ENCODE measurements around the gene KCNQ5.

The KCNQ5 gene

DNA sequence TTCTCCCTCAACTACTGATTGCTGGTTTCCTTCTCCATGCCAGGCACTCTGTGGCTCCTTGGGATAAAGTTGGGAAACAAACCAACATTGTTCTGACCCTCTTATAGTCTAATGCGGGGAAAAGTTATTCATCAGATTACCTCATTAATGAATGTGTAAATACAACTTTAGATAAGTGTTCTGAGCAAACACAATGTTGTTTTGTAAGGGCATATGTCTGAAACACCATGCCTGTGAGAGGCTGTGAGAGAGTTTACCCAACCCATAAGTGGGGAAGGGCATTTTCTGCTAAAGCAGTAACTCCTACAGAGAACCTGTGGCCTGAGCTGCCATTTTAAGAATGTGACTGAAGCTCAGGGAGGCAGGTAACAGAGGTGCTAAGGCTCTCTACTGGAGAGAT is 319.9 kb downstream of the KCNQ5 start:
- Histone ChIP-seq H3K9me3 (no peaks in the 10 kb centered on the region), H3K4me1 (no peaks in the 10 kb centered on the region), H3K27me3 (no peaks in the 10 kb centered on the region), H3K9ac (no peak overlapping the region), H3K4me2 (no peak overlapping the region), H3K4me3 (no peak overlapping the region), H4K20me1 (peaks cover 18% of the 10 kb centered on the region), H3K36me3 (0 out of 2 replicates have a peak, but pooled peaks cover 8% of the 10 kb centered on the region), H3K27ac (no peak overlapping the region)
- TF ChIP-seq Cebpa-rat (IDR thresholded peaks at IDR 0.05), result no peak

GRCh38 chr6:72943699-72944098 is 321.8 kb downstream of the KCNQ5 start:
- H3K4me3 ChIP-seq, result no peak overlapping the region
- no peaks in the 10 kb centered on the region for H3K27me3 ChIP-seq
- no peak overlapping the region for H3K4me2 ChIP-seq
- no peaks in the 10 kb centered on the region for H3K4me1 ChIP-seq
- no peak for TF ChIP-seq Cebpa-rat (IDR thresholded peaks at IDR 0.05)
- H3K36me3 ChIP-seq, result 0 out of 2 replicates have a peak, but pooled peaks cover 8% of the 10 kb centered on the region
- peaks cover 13% of the 10 kb centered on the region for H4K20me1 ChIP-seq
- no peaks in the 10 kb centered on the region for H3K9me3 ChIP-seq
- H3K9ac ChIP-seq, result no peak overlapping the region
- no peak overlapping the region for H3K27ac ChIP-seq

DNA sequence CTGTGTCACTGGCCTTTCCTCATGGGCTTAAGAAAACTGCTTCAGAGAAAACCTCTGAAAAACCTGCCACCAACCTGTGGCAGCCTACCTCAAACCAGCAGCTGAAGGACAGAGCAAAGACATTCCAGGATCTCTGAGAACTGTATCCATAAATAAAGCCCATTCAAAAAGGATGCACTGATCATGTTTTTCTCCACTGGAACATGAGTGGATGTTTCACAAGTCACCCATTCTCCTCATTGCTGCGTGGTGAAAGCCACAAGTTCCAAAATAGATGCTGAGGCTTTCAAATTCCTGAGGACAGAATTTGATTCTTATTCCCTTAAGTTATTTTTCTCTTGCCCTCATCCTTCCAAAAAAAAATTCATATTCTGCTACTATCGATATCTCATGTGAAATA is 322.8 kb downstream of the KCNQ5 start:
- Histone ChIP-seq H3K4me2 (no peak overlapping the region), H3K9ac (no peak overlapping the region), H3K9me3 (no peaks in the 10 kb centered on the region), H3K4me1 (no peaks in the 10 kb centered on the region), H3K36me3 (no peaks in the 10 kb centered on the region), H4K20me1 (peaks cover 13% of the 10 kb centered on the region), H3K27ac (no peak overlapping the region), H3K27me3 (no peaks in the 10 kb centered on the region), H3K4me3 (no peak overlapping the region)
- TF ChIP-seq Cebpa-rat (IDR thresholded peaks at IDR 0.05), result no peak

DNA sequence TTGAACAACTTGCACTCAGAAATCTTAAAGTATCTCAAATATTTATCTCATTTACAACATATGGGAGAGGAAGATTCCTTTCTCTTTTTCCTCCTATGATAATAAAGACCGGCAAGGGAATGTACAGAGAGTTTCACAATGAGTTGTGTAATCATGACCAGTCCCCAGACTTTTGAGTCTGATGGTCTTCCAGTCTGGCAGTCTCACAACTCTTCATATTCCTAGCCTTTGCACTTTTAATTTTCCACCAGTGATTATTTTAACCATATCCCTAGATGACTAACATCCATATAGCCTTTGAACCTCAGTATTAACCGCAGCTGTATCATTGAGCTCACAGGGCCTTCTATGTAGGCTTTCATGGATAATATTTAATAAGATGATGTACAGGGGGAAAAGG is 324.9 kb downstream of the KCNQ5 start:
- Histone ChIP-seq H3K9ac (no peak overlapping the region), H3K4me2 (no peak overlapping the region), H3K36me3 (0 out of 2 replicates have a peak, but pooled peaks cover 3% of the 10 kb centered on the region), H3K27me3 (no peaks in the 10 kb centered on the region), H3K4me1 (no peaks in the 10 kb centered on the region), H4K20me1 (peaks cover 13% of the 10 kb centered on the region), H3K4me3 (no peak overlapping the region), H3K27ac (no peak overlapping the region), H3K9me3 (no peaks in the 10 kb centered on the region)
- TF ChIP-seq Cebpa-rat (IDR thresholded peaks at IDR 0.05), result no peak

- H3K27ac ChIP-seq, result no peak overlapping the region
- no peak for TF ChIP-seq Cebpa-rat (IDR thresholded peaks at IDR 0.05)
Measured at GRCh38 chr6:72947534-72947933, 325.7 kb downstream of the KCNQ5 start.

DNA sequence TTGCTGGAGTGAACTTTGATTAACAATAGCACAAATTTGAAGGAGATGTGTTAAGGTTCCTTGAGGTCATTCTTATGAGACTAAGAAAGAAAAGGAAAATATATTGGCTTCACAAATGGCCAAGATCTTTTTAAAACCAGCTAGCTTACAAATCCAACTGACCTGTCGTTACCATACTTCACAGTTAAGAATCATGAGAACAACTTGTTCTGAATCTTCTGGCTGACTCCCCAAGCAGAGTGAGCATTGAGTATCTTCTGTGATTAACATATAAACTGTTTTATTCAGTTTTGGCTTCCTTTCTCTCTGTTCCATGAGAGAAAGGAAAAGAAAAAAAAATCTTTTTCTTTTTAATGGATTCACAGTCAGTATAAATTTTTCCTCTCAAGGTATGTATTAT is 326.3 kb downstream of the KCNQ5 start:
- Histone ChIP-seq H3K9me3 (no peaks in the 10 kb centered on the region), H3K9ac (no peak overlapping the region), H3K36me3 (0 out of 2 replicates have a peak, but pooled peaks cover 3% of the 10 kb centered on the region), H3K4me2 (no peak overlapping the region), H3K4me1 (no peaks in the 10 kb centered on the region), H4K20me1 (no peaks in the 10 kb centered on the region; the same call in 1 of the 2 replicates), H3K27me3 (no peaks in the 10 kb centered on the region), H3K4me3 (no peak overlapping the region), H3K27ac (no peak overlapping the region)
- no peak for TF ChIP-seq Cebpa-rat (IDR thresholded peaks at IDR 0.05)

More at GRCh38 chr6:72947534-72947933, 325.7 kb downstream of the KCNQ5 start:
- Histone ChIP-seq H3K9ac (no peak overlapping the region), H3K4me3 (no peak overlapping the region), H3K9me3 (no peaks in the 10 kb centered on the region), H3K27me3 (no peaks in the 10 kb centered on the region), H4K20me1 (peaks cover 5% of the 10 kb centered on the region), H3K36me3 (0 out of 2 replicates have a peak, but pooled peaks cover 3% of the 10 kb centered on the region), H3K4me2 (no peak overlapping the region), H3K4me1 (no peaks in the 10 kb centered on the region)

GRCh38 chr6:72950114-72950860 is 328.4 kb downstream of the KCNQ5 start:
- Histone ChIP-seq H3K27me3 (no peaks in the 10 kb centered on the region), H3K9me3 (no peaks in the 10 kb centered on the region), H3K4me2 (no peak overlapping the region), H3K4me3 (no peak overlapping the region), H3K36me3 (0 out of 2 replicates have a peak, but pooled peaks cover 3% of the 10 kb centered on the region), H3K9ac (no peak overlapping the region), H3K4me1 (no peaks in the 10 kb centered on the region), H3K27ac (no peak overlapping the region), H4K20me1 (0 out of 2 replicates have a peak, but pooled peaks cover 13% of the 10 kb centered on the region)
- no peak for TF ChIP-seq Cebpa-rat (IDR thresholded peaks at IDR 0.05)

GRCh38 chr6:72952808-72953630 is 331.2 kb downstream of the KCNQ5 start:
- H3K27ac ChIP-seq, result no peak overlapping the region

DNA sequence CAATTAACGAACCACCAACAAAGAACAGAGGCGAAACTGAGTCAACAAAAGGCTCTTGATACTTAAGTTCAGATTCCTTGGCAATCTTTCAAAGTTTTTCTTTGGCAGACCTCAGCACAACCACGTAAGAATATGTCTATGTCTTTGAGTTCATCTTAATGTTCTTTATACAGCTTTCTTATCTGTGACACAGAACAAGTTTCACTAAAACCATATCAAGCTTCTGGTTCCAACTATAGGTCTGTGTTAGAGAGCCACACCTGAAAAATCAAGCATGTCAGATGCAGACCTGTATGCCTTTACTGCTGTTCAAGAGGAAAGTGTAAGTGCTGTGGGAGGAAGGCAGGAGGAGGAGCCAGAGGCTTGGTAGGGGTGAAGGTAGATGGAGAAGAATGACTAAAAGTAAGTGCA is 332.1 kb downstream of the KCNQ5 start:
- TF ChIP-seq Cebpa-rat (IDR thresholded peaks at IDR 0.05), result no peak

More at GRCh38 chr6:72952808-72953630, 331.2 kb downstream of the KCNQ5 start:
- TF ChIP-seq Cebpa-rat (IDR thresholded peaks at IDR 0.05), result no peak
- Histone ChIP-seq H3K27me3 (no peaks in the 10 kb centered on the region), H4K20me1 (0 out of 2 replicates have a peak, but pooled peaks cover 13% of the 10 kb centered on the region), H3K4me1 (no peaks in the 10 kb centered on the region), H3K36me3 (0 out of 2 replicates have a peak, but pooled peaks cover 7% of the 10 kb centered on the region), H3K4me3 (no peak overlapping the region), H3K9me3 (no peaks in the 10 kb centered on the region), H3K4me2 (no peak overlapping the region), H3K9ac (no peak overlapping the region)

More for the DNA sequence above, 332.1 kb downstream of the KCNQ5 start:
- no peak overlapping the region for H3K4me2 ChIP-seq
- H3K4me3 ChIP-seq, result no peak overlapping the region
- no peak overlapping the region for H3K27ac ChIP-seq
- 0 out of 2 replicates have a peak, but pooled peaks cover 7% of the 10 kb centered on the region for H3K36me3 ChIP-seq
- H4K20me1 ChIP-seq, result 0 out of 2 replicates have a peak, but pooled peaks cover 20% of the 10 kb centered on the region
- H3K4me1 ChIP-seq, result no peaks in the 10 kb centered on the region
- H3K27me3 ChIP-seq, result no peaks in the 10 kb centered on the region
- H3K9me3 ChIP-seq, result no peaks in the 10 kb centered on the region
- H3K9ac ChIP-seq, result no peak overlapping the region
